SIG-M5 treated with dmso at 0.1 percent for 504 hours (cell line): ENCODE results near the gene SSUH2.
A peak's percentile ranks its signal among the peaks of the same experiment; 100 is the strongest.

Experiments
- DNase-seq: peaks from one replicate; lab custom pipeline; 2025; ENCODE audit not compliant: unreplicated experiment; lab: John Stamatoyannopoulos, UW

SSUH2 gene

GRCh38 chr3:8618950-8619349, 25.6 kb downstream of the SSUH2 start:
- no peak for DNase-seq

GRCh38 chr3:8617921-8618320, 26.7 kb downstream of the SSUH2 start:
- DNase-seq = no peak

GRCh38 chr3:8610951-8611350, 33.6 kb downstream of the SSUH2 start:
- no peak for DNase-seq

DNA sequence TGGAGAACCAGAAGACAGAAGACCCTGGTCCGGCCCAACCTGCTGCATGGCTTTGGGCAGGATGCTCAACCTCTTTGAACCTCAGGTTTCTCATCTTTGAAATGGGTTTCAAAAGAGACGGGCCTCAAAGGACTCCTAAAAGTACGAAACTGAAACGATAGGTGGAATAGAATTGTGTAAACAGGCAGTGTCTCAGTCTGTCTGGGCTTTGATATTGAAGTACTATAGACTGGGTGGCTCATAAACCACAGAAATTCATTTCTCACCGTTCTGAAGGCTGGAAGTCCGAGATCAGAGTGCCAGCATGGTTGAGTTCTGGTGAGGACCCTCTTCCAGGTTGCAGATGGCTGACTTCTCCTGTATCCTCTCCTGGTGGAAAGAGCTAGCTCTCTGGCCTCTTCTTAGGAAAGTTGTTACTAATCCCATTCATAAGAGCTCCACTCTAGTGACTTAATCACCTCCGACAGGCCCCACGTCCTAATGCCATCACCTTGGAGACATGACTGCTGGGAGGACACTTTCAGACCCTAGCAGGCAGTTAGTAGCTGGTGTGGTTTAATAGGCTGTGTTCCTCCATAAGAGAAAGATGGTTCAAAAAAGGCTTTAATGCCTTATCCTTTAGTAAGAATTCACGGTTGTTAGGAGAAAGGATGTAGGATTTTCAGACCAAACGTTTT, 35.7 kb downstream of the SSUH2 start:
- no peak for DNase-seq

DNA sequence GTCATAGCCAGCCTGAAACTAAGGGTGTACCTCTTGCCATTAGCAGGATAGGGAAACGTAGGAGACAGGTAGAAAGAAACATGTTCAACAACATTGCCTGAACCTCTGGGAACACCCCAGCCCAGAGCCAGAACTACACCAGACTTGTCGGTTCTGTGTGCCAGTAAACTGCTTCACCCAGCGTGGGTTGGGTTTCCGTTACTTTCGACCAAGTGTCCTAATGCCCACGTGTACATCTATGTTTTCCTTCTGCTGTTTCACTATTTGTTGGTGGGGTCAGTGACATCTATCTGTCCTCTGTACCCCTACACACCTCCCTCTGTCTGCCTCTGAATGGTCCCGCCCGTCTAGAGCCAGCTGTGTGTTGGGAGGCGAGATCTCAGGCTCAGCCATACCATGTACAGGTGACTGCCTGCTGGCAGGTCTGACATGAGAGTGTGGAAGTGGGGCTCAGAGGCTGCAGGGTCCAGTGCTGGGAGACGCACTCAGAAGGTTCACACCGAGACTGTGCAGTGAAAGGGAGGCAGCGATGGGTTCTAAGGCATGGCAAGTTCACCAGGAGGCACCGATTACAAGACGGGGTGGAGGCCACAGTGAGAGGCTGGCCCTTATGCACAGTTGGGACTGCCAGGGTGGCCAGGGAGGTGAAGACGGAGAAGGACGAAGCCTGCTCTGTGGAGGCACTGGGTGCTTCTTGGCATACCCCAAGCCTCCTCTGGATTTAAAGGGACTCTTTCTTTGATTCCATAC, 36.4 kb downstream of the SSUH2 start:
- no peak for DNase-seq

DNA sequence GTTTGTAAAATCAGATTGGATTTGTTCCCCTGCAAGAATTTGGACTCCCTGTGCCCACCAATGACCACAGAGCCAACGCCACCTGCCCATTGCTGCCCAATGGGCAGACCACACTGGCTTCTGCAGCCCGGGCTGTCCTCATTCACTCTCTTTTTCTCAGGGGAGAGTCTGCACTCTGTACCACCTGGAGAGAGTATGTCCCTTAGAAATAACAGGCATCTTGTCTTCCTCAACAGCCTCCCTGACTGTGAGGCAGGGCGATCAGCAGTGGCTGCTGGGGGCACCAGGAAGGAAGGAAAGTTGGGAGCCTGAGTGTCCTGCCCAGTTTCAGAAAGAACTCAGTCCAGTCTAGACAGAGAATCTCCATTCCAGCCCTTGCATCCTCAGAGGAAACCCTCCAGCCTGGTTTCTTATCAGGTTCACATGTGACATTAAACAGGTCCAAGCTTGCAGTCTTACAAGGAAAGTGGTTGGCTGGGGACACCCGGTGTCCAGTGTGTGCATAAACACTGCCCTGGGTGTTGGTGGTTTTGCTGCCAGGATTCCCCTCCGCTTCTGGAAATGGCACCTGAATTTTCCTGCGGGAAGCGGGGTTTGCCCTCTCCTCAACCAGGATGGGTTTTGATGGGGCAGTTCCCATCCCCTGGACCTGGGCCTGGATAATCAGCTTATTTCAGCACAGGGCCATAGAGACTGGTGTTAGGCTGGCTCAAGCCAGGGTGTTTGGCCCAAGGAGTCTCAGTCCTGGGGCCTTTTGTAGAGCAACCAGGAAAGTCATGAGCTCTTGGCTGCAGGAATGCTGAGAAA, 37.2 kb downstream of the SSUH2 start:
- peak; percentile 6 for DNase-seq

- no peak for DNase-seq
Observed at GRCh38 chr3:8606701-8607231, 37.8 kb downstream of the SSUH2 start.

GRCh38 chr3:8604988-8605387, 39.6 kb downstream of the SSUH2 start:
- no peak for DNase-seq

DNA sequence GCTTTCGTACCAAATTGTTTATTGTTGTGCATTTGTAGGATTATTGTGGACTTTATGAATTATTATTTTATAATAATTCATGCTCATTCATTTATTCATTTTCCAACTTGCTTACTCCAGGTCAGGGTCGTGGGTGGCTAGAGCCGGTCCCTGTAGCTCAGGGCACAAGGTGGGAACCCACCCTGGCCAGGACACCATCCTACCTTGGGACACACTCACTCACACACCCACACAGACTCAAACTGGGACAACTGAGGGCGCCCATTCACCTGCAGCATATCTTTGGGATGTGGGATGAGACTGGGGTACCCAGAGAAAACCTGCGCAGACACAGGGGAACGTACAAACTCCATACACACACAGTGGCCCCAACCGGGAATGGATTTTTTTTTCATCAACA, 40.6 kb downstream of the SSUH2 start:
- no peak for DNase-seq

GRCh38 chr3:8603115-8603710, 41.4 kb downstream of the SSUH2 start:
- DNase-seq = no peak

DNA sequence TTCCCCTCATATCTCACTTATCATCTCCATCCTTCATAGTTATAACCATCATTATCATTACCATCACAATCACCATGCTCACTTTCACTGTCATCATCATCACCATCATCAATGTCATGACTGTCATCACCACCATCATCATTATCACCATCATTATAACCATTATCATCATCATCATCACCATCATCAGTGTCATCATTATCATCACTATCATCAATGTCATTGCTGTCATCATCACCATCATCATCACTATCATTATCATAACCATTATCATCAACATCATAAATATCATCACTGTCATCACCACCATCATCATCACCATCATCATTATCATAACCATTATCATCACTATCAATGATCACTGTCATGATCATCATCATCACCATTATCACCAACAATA, 44.1 kb downstream of the SSUH2 start:
- DNase-seq = no peak

GRCh38 chr3:8599146-8599545, 45.5 kb downstream of the SSUH2 start:
- no peak for DNase-seq

DNA sequence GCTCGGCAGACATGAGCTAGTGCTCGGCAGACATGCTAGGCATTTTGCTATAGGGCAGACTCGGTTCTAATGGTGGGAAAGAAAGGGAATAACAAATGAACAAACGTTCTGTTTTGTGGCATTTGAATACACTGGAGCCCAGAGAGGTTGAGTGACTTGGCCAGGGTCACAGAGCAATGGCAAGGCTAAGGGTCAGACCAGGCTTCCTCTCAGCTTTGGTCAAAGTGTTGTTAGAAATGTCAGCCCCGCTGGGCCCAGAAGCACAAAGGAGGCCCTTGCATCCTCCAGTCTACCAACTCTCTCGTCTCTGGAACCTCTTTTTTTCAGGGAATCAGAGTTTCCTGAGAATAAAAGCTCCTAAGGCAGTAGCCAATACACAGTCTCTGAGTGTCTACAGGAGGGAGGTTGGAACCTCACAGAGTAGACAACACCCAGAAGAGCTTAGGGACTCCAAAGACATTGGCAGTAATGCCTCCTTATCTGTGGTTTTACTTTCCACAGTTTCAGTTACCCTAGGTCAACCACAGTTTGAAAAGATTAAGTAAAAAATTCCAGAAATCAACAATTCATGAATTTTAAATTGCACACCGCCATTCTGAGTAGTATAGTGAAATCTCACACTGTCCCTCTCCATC, 47.3 kb downstream of the SSUH2 start:
- DNase-seq = no peak

DNA sequence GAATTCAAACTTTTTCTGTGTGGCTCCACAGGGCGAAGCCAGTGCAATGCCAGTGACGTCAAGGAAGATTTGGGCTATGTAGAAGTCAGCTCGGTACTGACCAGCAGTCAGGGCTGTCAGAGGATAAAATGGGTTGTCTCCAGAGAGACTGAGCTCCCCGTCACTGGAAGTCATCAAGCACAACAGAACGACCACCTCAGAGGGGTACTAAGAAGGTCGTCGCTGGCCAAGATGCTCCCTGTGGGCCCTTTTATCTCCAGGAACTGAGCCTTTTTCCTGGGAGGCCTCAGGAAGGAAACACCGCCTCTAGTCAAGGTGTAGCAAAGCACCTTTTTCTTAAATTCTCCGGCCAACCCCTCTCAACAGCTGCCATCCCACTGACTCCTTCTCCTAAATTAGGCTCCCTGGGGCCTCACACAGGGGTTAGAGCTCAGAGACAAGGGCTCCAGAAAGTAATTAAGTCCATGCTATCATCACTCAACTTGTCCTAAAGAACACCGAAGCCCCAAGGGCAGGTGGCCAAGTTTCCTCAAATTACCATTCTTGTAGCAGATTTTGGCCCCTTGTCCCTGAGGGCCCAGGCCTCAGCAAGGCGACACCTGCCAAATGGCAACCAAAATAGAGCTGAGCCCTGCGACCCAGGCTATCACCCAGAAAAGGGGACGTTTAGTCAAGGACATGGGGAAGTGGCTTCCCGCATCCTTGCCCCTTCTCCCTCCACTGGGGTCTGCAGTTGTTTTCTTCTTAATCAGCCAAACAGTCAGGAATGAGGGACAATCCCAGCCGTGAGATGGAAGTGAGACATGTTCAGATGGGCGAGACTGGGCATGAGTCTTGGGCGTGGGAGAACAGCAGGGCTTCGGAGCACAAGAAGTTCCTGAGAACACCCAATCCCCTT, 48.0 kb downstream of the SSUH2 start:
- DNase-seq = no peak

DNA sequence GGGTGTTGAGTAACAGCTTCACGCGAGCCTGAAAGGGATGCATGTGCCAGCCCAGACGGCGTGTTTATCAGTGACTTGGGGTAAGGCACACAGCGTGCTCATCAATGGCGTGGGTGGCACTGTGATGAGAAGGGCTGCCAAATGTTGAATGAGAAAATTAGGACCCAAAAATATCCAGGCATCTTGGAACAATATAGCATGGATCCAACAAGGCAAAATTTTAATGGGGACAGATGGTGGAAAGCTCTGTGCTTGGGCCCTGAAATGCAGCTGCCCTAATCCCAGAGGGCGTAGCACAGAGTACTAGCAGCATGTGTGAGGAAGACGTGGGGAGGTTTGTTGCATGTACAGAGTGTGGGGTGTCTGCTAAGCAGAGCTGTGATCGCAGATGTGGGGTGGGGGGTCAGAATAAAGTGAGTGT, 48.9 kb downstream of the SSUH2 start:
- no peak for DNase-seq

DNA sequence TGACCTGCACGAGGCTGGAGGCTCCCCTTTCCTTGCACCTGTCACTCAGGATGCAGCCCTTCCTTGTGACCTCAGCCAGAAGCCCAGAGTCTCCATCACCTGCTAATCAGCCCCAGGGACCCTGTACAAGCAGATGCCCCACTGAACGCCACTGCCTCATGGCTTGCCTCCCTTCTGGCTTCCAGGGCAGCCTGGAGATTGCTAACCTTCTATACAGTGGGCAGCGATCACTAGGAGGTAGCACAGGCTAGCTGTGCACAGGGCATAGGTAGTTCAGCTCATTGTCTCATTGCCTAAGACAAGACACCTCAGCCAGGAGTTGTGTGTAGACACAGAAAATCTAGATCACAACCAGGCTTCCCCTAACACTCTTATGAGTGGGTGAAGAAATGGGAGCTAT, 49.3 kb downstream of the SSUH2 start:
- no peak for DNase-seq

DNA sequence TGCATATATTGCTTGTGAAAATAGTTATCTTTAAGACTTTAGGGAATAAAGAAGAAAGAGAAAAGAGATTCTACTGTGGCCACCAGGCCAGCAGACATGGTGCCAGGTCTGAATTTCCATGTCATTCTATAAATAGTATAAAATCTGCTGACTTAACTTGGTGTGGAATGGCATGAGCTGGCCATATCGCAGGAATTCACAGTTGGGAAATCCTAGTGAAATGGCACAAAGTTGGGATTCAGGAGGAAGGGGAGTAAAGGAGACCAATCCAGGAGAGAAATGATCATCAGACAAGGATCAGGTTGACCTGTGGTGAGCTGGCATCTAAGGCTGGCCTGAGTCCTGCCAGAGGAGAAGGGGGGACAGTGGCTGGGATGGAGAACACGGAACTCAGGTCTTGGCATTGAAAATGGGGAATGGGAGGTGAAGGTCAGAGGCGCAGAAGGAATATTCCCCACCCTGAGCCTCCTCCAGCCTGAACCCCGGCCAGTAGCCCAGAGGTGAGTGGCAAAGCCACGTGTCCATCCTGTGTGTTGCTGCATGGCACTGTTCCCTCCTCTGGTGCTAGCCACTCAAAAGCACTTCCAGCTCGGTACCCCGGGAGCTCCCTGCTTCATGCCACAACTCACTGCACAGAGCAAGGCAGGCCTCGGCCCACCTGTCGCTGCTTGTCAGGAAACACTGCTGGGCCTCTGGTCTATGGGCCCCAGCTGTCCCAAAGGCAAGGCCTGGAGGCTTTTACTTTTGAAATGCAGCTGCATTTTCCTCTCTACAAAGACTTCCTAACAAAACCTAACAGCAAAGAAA, 51.4 kb downstream of the SSUH2 start:
- DNase-seq = no peak

- no peak for DNase-seq
Observed at GRCh38 chr3:8589880-8590556, 54.6 kb downstream of the SSUH2 start.
